Epithelial cell of proximal tubule (primary cell): Measurements from ENCODE around the gene ZGPAT. TPM values are rescaled to one million over a fixed set of nuclear protein-coding genes. Genes with fewer than 3 reads are reported as not detected.
"Not testable (repeated sequence)": the region's sequence is repeated elsewhere in the genome, so short reads cannot be mapped to it uniquely, and the experiment has no call there.

Experiments used
- DNase-seq: peaks from one replicate; pipeline ENCODE4 v3.0.0-alpha.2; 2011; ENCODE audit warnings: low read depth
- H3K4me3 ChIP-seq: 2 replicates; pipeline ENCODE4 v1.5.1; 2011; ENCODE audit warnings: low read depth, mild to moderate bottlenecking, low read length
- CTCF ChIP-seq: conservative IDR thresholded peaks from 2 replicates; pipeline ENCODE4 v1.5.1; 2012; ENCODE audit warnings: low read depth, mild to moderate bottlenecking, low read length
- total RNA-seq: library from RNA; depleted of rRNA; stranded (reverse); fragments of >200 nt; gene quantifications from 2 replicates; pipeline ENCODE4 v1.2.3, GENCODE V29; 2015

ZGPAT gene
- total RNA-seq, 1 donor from 2014 or later: 36.5 TPM

- TF ChIP-seq CTCF: no peak
- H3K4me3 ChIP-seq: no peak overlapping the region
- no peak for DNase-seq
Measured at GRCh38 chr20:63667858-63668257, 40.0 kb upstream of the ZGPAT start.

GRCh38 chr20:63668351-63668750, 39.5 kb upstream of the ZGPAT start:
- TF ChIP-seq CTCF: no peak
- no peak overlapping the region for H3K4me3 ChIP-seq
- DNase-seq: no peak

- H3K4me3 ChIP-seq, DNase-seq: not testable (repeated sequence)
Measured at GRCh38 chr20:63671695-63672094, 36.1 kb upstream of the ZGPAT start.

GRCh38 chr20:63672666-63673065, 35.2 kb upstream of the ZGPAT start:
- DNase-seq: no peak
- TF ChIP-seq CTCF: no peak
- H3K4me3 ChIP-seq: no peak overlapping the region

- no peak for TF ChIP-seq CTCF
- no peak overlapping the region for H3K4me3 ChIP-seq
Measured at GRCh38 chr20:63673951-63674350, 33.9 kb upstream of the ZGPAT start.

GRCh38 chr20:63675681-63676368, 32.0 kb upstream of the ZGPAT start:
- no peak overlapping the region for H3K4me3 ChIP-seq
- TF ChIP-seq CTCF: no peak
- no peak for DNase-seq

More at GRCh38 chr20:63673951-63674350, 33.9 kb upstream of the ZGPAT start:
- DNase-seq: no peak

- no peak for DNase-seq
- no peak for TF ChIP-seq CTCF
- H3K4me3 ChIP-seq: no peak overlapping the region
Measured at GRCh38 chr20:63678071-63678470, 29.8 kb upstream of the ZGPAT start.
